Globus pallidus (tissue), 1 donor: Measurements from ENCODE around the gene TDRD1.

Source experiments
- DNase-seq: peaks from one replicate; pipeline ENCODE4 v3.0.0-alpha.2; 2015; ENCODE audit warnings: low spot score

TDRD1 gene

GRCh38 chr10:114174695-114175188, 4.4 kb upstream of the TDRD1 start:
- peak; percentile 33 for DNase-seq

DNA sequence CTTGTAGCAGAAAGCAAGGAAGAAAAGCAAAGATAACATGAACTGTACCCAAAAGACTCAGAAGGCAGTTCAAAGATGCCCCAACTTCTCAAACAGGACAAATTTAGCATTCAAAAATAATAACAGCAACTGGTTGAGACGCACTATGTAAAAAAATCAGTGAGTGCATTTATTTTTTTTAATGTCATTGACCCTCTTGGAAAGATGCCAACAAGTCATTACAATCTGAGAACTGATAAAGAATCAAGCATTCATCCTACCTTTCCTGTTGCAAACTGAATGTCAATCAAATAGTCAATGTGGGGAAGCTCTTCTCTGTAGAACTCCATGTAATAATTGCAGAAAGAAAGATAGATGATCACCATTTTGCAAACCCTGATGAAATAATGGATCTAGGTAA, 3.5 kb upstream of the TDRD1 start:
- DNase-seq = no peak

GRCh38 chr10:114176511-114176910, 2.6 kb upstream of the TDRD1 start:
- no peak for DNase-seq

DNA sequence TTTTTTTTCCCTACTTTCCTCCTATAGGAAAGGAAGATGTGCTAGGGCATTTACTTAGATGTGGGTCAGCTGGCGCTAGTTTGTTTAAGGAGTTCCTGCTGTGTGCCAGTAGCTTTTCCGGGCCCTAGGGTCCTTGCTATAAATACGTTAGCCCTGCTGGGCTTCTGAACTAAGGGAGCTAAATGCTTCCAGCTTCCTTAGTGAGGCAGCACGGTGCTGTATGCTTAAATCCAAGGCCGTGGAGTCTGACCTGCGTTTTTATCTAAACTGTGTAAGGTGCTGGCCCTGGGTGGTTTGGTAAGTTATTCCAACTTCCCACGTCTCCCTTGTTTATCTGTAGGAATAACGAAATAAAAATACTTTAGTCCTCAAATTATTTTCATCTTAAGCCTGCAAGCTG, 594 bp downstream of the TDRD1 start:
- no peak for DNase-seq

- no peak for DNase-seq
Observed at GRCh38 chr10:114180937-114181336, 1.8 kb downstream of the TDRD1 start.

DNA sequence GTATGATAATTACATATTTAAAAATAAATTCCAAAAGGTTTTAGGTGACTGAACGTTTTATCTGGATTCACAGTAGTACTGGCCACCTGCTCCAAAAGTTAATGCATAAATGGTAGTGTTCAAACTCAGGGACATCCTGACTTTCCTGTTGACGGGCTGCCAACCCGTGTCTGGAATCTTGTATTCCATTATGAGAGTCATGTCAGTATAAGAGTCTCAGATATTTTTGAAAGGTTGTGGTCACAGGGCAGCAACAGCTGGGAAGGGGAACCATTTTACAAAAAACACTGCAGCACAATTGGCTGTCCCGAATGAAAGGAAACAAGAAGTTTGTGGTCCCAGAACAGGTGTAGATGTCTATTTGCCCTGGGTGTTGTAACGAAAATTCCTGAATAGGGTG, 2.8 kb downstream of the TDRD1 start:
- DNase-seq = no peak

DNA sequence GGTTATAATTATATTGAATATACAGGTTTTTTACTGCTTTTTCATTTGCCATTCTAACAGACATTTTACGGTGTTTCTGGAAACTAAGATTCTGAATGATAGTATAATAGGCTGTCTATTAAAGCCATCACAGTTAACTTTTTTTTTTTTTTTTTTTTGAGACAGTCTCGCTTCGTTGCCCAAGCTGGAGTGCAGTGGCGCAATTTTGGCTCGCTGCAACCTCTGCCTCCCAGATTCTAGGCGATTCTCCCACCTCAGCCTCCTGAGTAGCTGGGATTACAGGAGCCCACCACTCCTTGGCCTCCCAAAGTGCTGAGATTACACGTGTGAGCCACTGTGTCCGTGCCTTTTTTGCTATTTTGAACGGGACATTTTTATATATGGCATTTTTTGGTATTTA, 4.4 kb downstream of the TDRD1 start:
- DNase-seq = no peak

DNA sequence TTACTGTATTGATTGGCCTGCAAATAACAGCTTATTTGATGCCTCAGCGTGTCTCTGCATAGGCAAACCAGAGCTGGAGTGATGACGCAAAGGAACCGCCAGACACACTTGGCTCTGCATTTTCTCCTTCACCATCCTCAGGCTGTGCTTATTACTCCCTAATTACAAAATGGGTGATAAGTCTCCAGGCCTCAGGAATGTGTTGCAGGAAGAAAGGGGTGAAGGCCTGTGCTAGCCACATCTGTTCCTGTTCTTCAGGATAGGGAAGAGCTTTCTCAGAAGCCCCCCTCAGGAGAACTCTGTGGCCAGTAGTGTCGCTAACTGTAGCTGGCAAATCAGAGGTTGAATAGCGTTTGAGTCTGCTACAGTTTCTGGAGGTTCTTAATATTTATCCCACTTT, 5.1 kb downstream of the TDRD1 start:
- no peak for DNase-seq

DNA sequence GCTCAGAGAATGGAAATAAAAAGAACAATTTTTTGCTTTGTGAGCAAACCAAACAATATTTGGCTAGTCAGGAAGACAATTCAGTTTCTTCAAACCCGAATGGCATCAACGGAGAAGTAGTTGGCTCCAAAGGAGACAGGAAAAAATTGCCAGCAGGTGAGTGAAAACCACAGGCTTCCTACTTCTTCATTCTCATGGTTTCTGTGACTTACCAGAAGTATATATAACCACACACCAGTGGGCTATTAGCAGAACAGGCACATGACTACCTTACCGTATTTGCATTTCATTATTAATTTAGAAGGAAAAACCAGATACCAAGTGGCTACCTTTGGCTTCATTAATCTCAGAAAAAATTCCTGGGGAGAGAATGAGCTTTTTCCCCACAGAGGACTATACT, 8.8 kb downstream of the TDRD1 start:
- DNase-seq = no peak

DNA sequence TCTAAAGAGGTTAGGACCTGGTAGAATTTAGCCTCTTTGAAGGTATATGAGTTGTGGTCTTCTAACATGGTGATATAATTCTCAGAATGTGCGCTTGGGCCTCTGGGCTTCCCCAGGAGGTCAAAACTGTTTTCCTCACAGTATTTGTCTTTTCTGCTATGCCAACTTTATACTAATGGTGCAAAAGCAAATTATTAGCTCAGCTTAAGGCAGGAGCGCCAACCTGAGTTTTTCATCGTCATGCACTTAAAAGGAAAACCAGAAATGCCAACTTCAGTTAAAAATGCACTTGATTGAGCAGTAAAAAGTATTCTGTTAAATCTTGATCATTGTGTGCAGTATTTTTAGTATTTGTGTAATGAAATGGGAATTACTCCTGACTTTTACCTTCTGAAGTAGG, 9.7 kb downstream of the TDRD1 start:
- DNase-seq = no peak

DNA sequence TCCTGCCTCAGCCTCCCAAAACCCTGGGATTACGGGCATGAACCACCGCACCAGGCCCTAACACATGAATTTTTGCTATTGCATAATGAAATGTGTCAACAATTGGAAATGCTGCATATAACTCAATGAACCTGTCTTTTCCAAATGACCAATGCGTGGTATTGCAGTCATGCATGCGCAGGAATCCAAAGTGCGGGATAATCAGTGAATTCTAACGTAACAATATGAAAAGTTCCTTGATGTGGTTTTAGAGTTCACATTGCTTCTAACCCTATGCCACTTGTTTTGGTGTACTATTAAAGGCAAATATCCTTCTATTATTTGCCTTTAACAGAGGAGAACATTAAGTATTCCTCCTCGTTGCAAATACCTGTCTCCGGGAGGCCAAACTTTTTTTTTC, 10.5 kb downstream of the TDRD1 start:
- no peak for DNase-seq

- DNase-seq = no peak
Observed at GRCh38 chr10:114195079-114195478, 15.9 kb downstream of the TDRD1 start.

- DNase-seq = no peak
Observed at GRCh38 chr10:114199239-114199638, 20.1 kb downstream of the TDRD1 start.

GRCh38 chr10:114202812-114203211, 23.7 kb downstream of the TDRD1 start:
- DNase-seq = no peak

GRCh38 chr10:114206902-114207301, 27.7 kb downstream of the TDRD1 start:
- no peak for DNase-seq

DNA sequence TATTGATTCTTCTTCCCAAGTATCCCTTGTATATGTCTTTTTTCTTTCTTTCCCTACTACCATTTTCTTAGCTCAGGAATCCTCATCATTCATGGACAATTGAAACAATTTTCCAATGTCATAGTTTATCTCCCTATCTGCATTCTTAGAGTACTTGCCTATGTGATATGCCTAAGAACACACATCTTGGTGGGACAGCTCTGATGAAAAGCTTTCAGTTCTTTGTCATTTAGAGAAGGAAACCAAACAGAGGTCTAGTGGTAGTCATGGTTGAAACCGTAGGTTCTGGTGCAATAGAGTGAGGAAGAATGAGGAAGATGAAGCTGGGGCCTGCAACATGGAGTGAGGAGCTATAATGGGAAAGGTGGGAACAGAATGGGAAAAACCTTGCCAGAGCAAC, 28.2 kb downstream of the TDRD1 start:
- DNase-seq = no peak

DNA sequence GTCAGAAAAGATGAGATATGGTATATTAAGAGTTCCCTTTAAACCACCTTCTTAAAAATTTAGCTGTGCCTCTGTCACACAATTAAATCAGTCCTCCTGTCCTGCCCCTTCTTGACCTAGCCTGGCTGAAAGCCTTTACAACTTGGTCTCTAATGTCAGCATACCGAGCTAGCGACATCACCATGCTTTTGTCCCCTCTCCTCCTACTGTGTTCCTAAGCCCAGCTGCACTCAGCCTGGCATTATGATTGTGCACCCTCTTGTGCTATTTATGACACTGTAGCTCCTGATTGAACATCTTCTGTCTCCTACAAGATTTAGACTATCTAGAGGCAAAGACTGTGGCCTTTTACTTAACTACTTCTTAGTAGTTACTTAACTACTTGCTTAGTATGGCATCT, 29.2 kb downstream of the TDRD1 start:
- DNase-seq = no peak

DNA sequence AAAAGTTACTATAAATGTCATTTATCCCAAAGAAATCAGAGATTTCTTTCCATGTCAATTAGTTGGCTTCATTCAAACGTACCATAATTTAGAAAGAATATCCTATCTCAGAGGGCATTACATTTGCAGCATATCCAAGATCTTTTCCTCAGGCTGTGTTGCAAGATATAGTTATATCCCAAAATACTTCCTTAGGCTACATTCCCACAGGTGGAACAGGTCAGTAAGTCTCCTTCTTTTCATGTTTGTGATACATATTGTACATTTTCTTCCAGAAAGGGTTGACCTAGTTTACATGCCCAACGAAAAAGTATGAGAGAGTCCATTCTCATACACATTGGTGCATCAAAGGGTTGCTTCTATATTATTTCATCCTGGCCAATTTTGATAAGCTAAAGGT, 33.0 kb downstream of the TDRD1 start:
- DNase-seq = no peak

- no peak for DNase-seq
Observed at GRCh38 chr10:114215033-114215432, 35.9 kb downstream of the TDRD1 start.

DNA sequence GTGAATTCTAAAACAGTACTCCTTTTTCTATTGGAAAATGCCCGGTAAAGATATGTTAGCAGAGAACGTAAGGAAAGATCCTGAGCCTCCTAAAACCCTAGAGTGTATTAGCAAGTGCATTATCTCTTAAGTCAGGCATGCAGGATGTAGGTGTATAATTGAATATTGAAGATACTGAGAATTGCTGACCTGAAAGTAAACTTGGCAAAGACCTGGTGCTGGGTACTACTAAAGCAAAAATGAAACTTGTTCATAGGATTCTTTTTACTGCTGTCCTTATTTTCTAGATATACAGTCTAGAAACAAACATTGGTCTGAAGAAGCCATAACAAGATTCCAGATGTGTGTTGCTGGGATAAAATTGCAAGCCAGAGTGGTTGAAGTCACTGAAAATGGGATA, 41.1 kb downstream of the TDRD1 start:
- DNase-seq = no peak

DNA sequence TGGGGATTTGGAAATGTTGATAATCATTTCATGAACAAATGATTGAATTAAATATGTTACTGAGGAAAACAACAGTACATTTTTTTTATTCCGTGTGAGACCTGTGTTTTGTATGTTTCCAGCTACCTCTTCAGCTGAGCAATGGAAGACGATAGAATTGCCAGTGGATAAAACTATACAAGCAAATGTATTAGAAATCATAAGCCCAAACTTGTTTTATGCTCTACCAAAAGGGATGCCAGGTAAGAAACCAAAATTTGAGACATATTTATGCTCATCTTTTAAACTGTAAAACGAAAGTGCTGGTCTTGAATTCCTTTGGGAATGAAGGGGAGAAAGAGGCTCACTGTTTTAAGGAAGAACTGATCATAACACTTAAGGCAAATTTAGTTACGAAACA, 42.1 kb downstream of the TDRD1 start:
- no peak for DNase-seq

DNA sequence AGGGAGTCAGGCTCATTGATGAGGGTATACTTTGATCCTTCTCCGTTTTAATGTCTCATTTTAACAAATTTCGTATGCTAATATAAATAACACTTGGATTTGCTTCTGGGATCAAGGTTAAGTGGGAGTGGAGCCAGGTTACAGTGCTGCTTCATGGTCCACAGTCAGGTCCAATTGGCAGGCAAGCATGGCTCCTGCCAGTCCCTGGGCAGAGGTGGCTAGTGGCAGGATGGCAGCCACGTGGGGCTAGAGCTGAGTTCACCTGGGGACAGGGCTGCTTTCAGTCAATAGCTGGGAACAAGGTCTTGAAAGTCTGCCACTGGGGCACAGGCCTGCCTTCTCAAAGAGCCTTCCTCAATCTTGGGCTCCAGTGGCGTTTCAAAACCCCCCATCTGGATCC, 43.9 kb downstream of the TDRD1 start:
- peak; percentile 2 for DNase-seq

GRCh38 chr10:114228156-114228555, 49.0 kb downstream of the TDRD1 start:
- no peak for DNase-seq

- DNase-seq = no peak
Observed at GRCh38 chr10:114232561-114233176, 53.5 kb downstream of the TDRD1 start.

DNA sequence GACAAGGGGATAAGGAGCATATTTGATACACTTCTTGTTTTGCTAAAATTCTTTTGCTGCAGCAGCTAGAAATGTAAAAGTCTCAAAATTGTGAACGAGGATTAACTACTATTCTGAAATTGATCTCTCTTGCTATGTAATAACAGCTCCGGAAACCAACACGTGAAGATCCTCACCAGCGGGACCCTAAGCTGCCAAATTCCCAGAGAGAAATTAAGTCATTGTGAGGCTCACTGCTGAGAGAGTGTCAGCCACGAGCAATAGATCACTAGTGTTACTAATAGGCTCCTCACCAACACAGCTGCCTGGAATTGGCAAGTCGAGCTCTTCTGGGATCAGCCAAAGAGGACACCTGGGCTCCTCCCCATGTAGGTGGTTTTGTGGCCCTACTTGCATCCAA, 54.3 kb downstream of the TDRD1 start:
- DNase-seq = no peak
